Measurements from ENCODE around the gene SLC2A3. TPM values are rescaled to one million over a fixed set of nuclear protein-coding genes. Genes with fewer than 3 reads are reported as not detected.
A peak's percentile ranks its signal among the peaks of the same experiment; 100 is the strongest.

Gene SLC2A3
- total and polyA plus RNA-seq, 2 of the 13 experiments (the other 11 are each of a cell fraction or from before 2014, with no cell fraction given), result 39.3 to 580 TPM

GRCh38 chr12:7907009-7907408, 29.0 kb downstream of the SLC2A3 start (continued):
- TF ChIP-seq TEAD2 (CRISPR knock-in tag; IDR thresholded peaks at IDR 0.05), result no peak
- peak; percentile 67 for TF ChIP-seq HNF4A (CRISPR knock-in tag; IDR thresholded peaks at IDR 0.05)
- TF ChIP-seq XRCC5 (optimal IDR thresholded peaks at IDR 0.05; ENCODE audit: low read length), result peak; percentile 86
- TF ChIP-seq SALL1 (CRISPR knock-in tag; IDR thresholded peaks at IDR 0.05), result peak; percentile 61; the same call in 1 of the 2 replicates
- TF ChIP-seq RXRB (CRISPR knock-in tag; IDR thresholded peaks at IDR 0.05; ENCODE audit: borderline replicate concordance), result peak; percentile 84
- TF ChIP-seq TFDP2 (CRISPR knock-in tag; IDR thresholded peaks at IDR 0.05), result peak; percentile 43; the same call in 1 of the 2 replicates
- 0 out of 2 replicates have a peak, but pooled peaks have one; percentile 19 for TF ChIP-seq ZNF350 (CRISPR knock-in tag; IDR thresholded peaks at IDR 0.05; ENCODE audit: borderline replicate concordance, low read depth)
- TF ChIP-seq ZNF713 (CRISPR knock-in tag; IDR thresholded peaks at IDR 0.05), result no peak
- peak; percentile 79; the same call in 1 of the 2 replicates for TF ChIP-seq SOX5 (CRISPR knock-in tag; IDR thresholded peaks at IDR 0.05; ENCODE audit: borderline replicate concordance)
- TF ChIP-seq IKZF5 (CRISPR knock-in tag; IDR thresholded peaks at IDR 0.05), result 0 out of 2 replicates have a peak, but pooled peaks have one; percentile 23
- no peak for TF ChIP-seq ZNF747 (CRISPR knock-in tag; IDR thresholded peaks at IDR 0.05; ENCODE audit: borderline replicate concordance)
- TF ChIP-seq FOXP1 (IDR thresholded peaks at IDR 0.05), result 0 out of 2 replicates have a peak, but pooled peaks have one; percentile 41
- TF ChIP-seq FOXP1 (CRISPR knock-in tag; IDR thresholded peaks at IDR 0.05), result peak; percentile 78
- TF ChIP-seq TEAD3 (CRISPR knock-in tag; optimal IDR thresholded peaks at IDR 0.05; ENCODE audit: borderline replicate concordance), result peak; percentile 62
- no peak for TF ChIP-seq ZNF34 (CRISPR knock-in tag; IDR thresholded peaks at IDR 0.05; ENCODE audit: borderline replicate concordance)
- TF ChIP-seq ISL2 (CRISPR knock-in tag; IDR thresholded peaks at IDR 0.05), result peak; percentile 90
- no peak for TF ChIP-seq ARNT (IDR thresholded peaks at IDR 0.05)
- no peak for TF ChIP-seq ZNF709 (CRISPR knock-in tag; IDR thresholded peaks at IDR 0.05)
- TF ChIP-seq MED1 (CRISPR knock-in tag; IDR thresholded peaks at IDR 0.05), result peak; percentile 81
- TF ChIP-seq SAP130 (CRISPR knock-in tag; IDR thresholded peaks at IDR 0.05; ENCODE audit: low read depth), result peak; percentile 83
- TF ChIP-seq FOXO4 (CRISPR knock-in tag; conservative IDR thresholded peaks at IDR 0.05), result 0 out of 2 replicates have a peak, but pooled peaks have one; percentile 9
- TF ChIP-seq PCBP1 (IDR thresholded peaks at IDR 0.05; ENCODE audit: borderline replicate concordance, low read depth, low read length), result no peak
- peak; percentile 67 for TF ChIP-seq SMC3 (IDR thresholded peaks at IDR 0.05; ENCODE audit: low read length)
- peak; percentile 79; the same call in 1 of the 2 replicates for TF ChIP-seq ZNF292 (CRISPR knock-in tag; IDR thresholded peaks at IDR 0.05; ENCODE audit: borderline replicate concordance, low read depth)
- no peak for TF ChIP-seq SRSF9 (IDR thresholded peaks at IDR 0.05; ENCODE audit: borderline replicate concordance, insufficient read depth, low read depth, low read length, poor library complexity, severe bottlenecking)
- peak; percentile 39; the same call in 1 of the 2 replicates for TF ChIP-seq ZNF670 (CRISPR knock-in tag; IDR thresholded peaks at IDR 0.05; ENCODE audit: borderline replicate concordance)
- peak; percentile 39 for TF ChIP-seq STAG1 (CRISPR knock-in tag; IDR thresholded peaks at IDR 0.05)
- 0 out of 2 replicates have a peak, but pooled peaks have one; percentile 28 for TF ChIP-seq KDM6A (CRISPR knock-in tag; IDR thresholded peaks at IDR 0.05; ENCODE audit: low read depth)
- peak; percentile 71; the same call in 1 of the 2 replicates for TF ChIP-seq ZNF543 (CRISPR knock-in tag; IDR thresholded peaks at IDR 0.05)
